ENCODE results near the gene SLC19A2. TPM values are rescaled to one million over a fixed set of nuclear protein-coding genes. Genes with fewer than 3 reads are reported as not detected.

SLC19A2 gene
- total and polyA plus RNA-seq, 2 of the 13 experiments (the other 11 are each of a cell fraction or from before 2014, with no cell fraction given) = 30.4 to 56.0 TPM

DNA sequence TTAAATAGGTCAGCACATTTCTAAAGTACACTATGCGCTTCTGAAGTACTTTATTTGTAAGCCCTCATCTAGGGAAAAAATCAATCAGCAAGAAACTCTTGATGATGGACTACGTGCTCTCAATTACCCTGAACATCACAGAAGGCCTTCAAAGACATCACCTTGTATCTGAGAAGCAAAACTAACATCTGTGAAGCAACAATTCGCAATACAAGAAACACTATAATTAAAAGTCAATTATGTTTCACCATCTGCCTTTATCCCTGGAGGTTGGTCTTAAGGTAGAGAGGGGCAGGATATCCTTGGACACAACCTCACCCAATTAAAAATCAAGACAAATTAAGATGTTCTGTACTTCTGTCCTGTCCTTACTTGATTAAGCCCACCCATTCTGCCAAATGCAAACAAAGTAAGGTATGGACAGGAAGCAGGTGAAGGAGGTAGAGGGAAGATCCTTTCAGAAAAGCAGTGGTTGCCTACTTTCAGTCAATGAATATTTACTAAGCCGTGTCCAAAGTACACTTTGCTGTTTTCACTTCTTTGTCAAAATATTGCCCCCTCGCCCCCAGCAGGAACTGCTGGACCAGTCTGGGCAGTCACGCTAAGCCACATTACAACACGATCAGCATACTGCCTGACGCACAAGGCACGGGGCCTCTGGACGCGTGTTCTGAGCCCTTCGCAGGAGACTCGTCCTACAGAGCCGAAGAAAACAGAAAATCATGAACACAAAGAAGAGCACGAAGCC lies 887 bp downstream of the SLC19A2 start (continued):
- no peak for TF ChIP-seq ZNF773 (CRISPR knock-in tag; IDR thresholded peaks at IDR 0.05; ENCODE audit: borderline replicate concordance)
- no peak for TF ChIP-seq ZNF441 (CRISPR knock-in tag; IDR thresholded peaks at IDR 0.05; ENCODE audit: borderline replicate concordance)
- TF ChIP-seq CHD2 (IDR thresholded peaks at IDR 0.05; ENCODE audit: low read depth, low read length) = no peak
- TF ChIP-seq ZNF296 (CRISPR knock-in tag; conservative IDR thresholded peaks at IDR 0.05) = no peak
- no peak for TF ChIP-seq NR1H2 (CRISPR knock-in tag; IDR thresholded peaks at IDR 0.05; ENCODE audit: borderline replicate concordance, low read depth)
- peak; percentile 54; the same call in 1 of the 2 replicates for TF ChIP-seq ZBTB43 (CRISPR knock-in tag; conservative IDR thresholded peaks at IDR 0.05)
- no peak for TF ChIP-seq TP53 (CRISPR knock-in tag; conservative IDR thresholded peaks at IDR 0.05)
- no peak for TF ChIP-seq ZNF776 (CRISPR knock-in tag; IDR thresholded peaks at IDR 0.05)
- peak; percentile 45; the same call in 1 of the 2 replicates for TF ChIP-seq KDM3A (CRISPR knock-in tag; IDR thresholded peaks at IDR 0.05; ENCODE audit: low read depth)
- TF ChIP-seq ZNF543 (CRISPR knock-in tag; IDR thresholded peaks at IDR 0.05) = no peak
- 0 out of 2 replicates have a peak, but pooled peaks have one; percentile 69 for TF ChIP-seq ZNF552 (CRISPR knock-in tag; IDR thresholded peaks at IDR 0.05; ENCODE audit: borderline replicate concordance)
- TF ChIP-seq ZBTB20 (CRISPR knock-in tag; IDR thresholded peaks at IDR 0.05; ENCODE audit: borderline replicate concordance, low read depth) = peak; percentile 81; the same call in 1 of the 2 replicates
- TF ChIP-seq, protein P1, sequence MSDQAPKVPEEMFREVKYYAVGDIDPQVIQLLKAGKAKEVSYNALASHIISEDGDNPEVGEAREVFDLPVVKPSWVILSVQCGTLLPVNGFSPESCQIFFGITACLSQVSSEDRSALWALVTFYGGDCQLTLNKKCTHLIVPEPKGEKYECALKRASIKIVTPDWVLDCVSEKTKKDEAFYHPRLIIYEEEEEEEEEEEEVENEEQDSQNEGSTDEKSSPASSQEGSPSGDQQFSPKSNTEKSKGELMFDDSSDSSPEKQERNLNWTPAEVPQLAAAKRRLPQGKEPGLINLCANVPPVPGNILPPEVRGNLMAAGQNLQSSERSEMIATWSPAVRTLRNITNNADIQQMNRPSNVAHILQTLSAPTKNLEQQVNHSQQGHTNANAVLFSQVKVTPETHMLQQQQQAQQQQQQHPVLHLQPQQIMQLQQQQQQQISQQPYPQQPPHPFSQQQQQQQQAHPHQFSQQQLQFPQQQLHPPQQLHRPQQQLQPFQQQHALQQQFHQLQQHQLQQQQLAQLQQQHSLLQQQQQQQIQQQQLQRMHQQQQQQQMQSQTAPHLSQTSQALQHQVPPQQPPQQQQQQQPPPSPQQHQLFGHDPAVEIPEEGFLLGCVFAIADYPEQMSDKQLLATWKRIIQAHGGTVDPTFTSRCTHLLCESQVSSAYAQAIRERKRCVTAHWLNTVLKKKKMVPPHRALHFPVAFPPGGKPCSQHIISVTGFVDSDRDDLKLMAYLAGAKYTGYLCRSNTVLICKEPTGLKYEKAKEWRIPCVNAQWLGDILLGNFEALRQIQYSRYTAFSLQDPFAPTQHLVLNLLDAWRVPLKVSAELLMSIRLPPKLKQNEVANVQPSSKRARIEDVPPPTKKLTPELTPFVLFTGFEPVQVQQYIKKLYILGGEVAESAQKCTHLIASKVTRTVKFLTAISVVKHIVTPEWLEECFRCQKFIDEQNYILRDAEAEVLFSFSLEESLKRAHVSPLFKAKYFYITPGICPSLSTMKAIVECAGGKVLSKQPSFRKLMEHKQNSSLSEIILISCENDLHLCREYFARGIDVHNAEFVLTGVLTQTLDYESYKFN (CRISPR knock-in tag; conservative IDR thresholded peaks at IDR 0.05) = peak; percentile 90
- no peak for TF ChIP-seq NFE2L2 (IDR thresholded peaks at IDR 0.05; ENCODE audit: low read length)
- TF ChIP-seq, protein P2, sequence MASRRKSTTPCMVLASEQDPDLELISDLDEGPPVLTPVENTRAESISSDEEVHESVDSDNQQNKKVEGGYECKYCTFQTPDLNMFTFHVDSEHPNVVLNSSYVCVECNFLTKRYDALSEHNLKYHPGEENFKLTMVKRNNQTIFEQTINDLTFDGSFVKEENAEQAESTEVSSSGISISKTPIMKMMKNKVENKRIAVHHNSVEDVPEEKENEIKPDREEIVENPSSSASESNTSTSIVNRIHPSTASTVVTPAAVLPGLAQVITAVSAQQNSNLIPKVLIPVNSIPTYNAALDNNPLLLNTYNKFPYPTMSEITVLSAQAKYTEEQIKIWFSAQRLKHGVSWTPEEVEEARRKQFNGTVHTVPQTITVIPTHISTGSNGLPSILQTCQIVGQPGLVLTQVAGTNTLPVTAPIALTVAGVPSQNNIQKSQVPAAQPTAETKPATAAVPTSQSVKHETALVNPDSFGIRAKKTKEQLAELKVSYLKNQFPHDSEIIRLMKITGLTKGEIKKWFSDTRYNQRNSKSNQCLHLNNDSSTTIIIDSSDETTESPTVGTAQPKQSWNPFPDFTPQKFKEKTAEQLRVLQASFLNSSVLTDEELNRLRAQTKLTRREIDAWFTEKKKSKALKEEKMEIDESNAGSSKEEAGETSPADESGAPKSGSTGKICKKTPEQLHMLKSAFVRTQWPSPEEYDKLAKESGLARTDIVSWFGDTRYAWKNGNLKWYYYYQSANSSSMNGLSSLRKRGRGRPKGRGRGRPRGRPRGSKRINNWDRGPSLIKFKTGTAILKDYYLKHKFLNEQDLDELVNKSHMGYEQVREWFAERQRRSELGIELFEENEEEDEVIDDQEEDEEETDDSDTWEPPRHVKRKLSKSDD (CRISPR knock-in tag; IDR thresholded peaks at IDR 0.05; ENCODE audit: low read depth) = peak; percentile 42; the same call in 1 of the 2 replicates
- no peak for TF ChIP-seq NCOR1 (IDR thresholded peaks at IDR 0.05; ENCODE audit: borderline replicate concordance, low read length)
- peak; percentile 13; the same call in 1 of the 2 replicates for TF ChIP-seq NKX3-1 (CRISPR knock-in tag; IDR thresholded peaks at IDR 0.05)
- no peak for TF ChIP-seq SMYD3 (CRISPR knock-in tag; IDR thresholded peaks at IDR 0.05)
- TF ChIP-seq ZNF878 (CRISPR knock-in tag; IDR thresholded peaks at IDR 0.05) = peak; percentile 50; the same call in 1 of the 2 replicates
- TF ChIP-seq HNF4A (CRISPR knock-in tag; IDR thresholded peaks at IDR 0.05) = peak; percentile 93
- peak in 1 of 2 experiments; percentile 54; a peak in 1 of 4 replicates for TF ChIP-seq EP300 (IDR thresholded peaks at IDR 0.05; ENCODE audit: low read depth in 2 of 2, low read length in 2 of 2)
- TF ChIP-seq EP300 (CRISPR knock-in tag; IDR thresholded peaks at IDR 0.05; ENCODE audit: borderline replicate concordance) = 0 out of 2 replicates have a peak, but pooled peaks have one; percentile 51
- no peak for TF ChIP-seq HHEX (CRISPR knock-in tag; IDR thresholded peaks at IDR 0.05)
- TF ChIP-seq ZNF3 (CRISPR knock-in tag; IDR thresholded peaks at IDR 0.05) = peak; percentile 49; the same call in 1 of the 2 replicates

Data from HepG2 (cell line).